IPS-18a (cell line): ENCODE results near the gene TNFRSF6B.

Experiments used
- H3K27ac ChIP-seq: one replicate; pipeline ENCODE4 v1.5.1; 2013; ENCODE audit warnings: low read length
- H3K27me3 ChIP-seq: one replicate; pipeline ENCODE4 v1.6.1; 2013; ENCODE audit warnings: mild to moderate bottlenecking, low read length; ENCODE audit not compliant: control insufficient read depth, insufficient read depth
- H3K36me3 ChIP-seq: one replicate; pipeline ENCODE4 v1.6.1; 2013; ENCODE audit warnings: low read depth, low read length; ENCODE audit not compliant: control insufficient read depth
- H3K4me1 ChIP-seq: one replicate; pipeline ENCODE4 v1.6.1; 2013; ENCODE audit warnings: low read depth, low read length; ENCODE audit not compliant: control insufficient read depth
- H3K4me3 ChIP-seq: one replicate; pipeline ENCODE4 v1.5.1; 2013; ENCODE audit warnings: low read length
- H3K9ac ChIP-seq: one replicate; pipeline ENCODE4 v1.6.1; 2013; ENCODE audit warnings: mild to moderate bottlenecking, low read length, moderate library complexity
- H3K9me3 ChIP-seq: one replicate; pipeline ENCODE4 v1.6.1; 2013; ENCODE audit warnings: low read depth, low read length; ENCODE audit not compliant: control insufficient read depth

Gene TNFRSF6B

GRCh38 chr20:63747622-63748069 is 51.2 kb downstream of the TNFRSF6B start:
- no peaks in the 10 kb centered on the region for H3K9me3 ChIP-seq
- no peaks in the 10 kb centered on the region for H3K27me3 ChIP-seq
- H3K27ac ChIP-seq, result no peak overlapping the region
- H3K36me3 ChIP-seq, result peaks cover 5% of the 10 kb centered on the region
- H3K4me3 ChIP-seq, result no peak overlapping the region
- H3K4me1 ChIP-seq, result no peaks in the 10 kb centered on the region
- no peak overlapping the region for H3K9ac ChIP-seq
